H7 (cell line): ENCODE results near the gene PLXNA4. TPM values are rescaled to one million over a fixed set of nuclear protein-coding genes. Genes with fewer than 3 reads are reported as not detected.
A peak's percentile ranks its signal among the peaks of the same experiment; 100 is the strongest.

Experiments used
- DNase-seq: peaks from one replicate; pipeline ENCODE4 v3.0.0; 2012
- H3K27me3 ChIP-seq: 2 replicates; pipeline ENCODE4 v1.6.0; 2011; ENCODE audit warnings: mild to moderate bottlenecking, low read length; ENCODE audit not compliant: control insufficient read depth, insufficient read depth
- H3K36me3 ChIP-seq: replicated peaks from 2 replicates; pipeline ENCODE4 v1.5.1; 2011; ENCODE audit warnings: low read length; ENCODE audit not compliant: control insufficient read depth, insufficient read depth
- H3K4me3 ChIP-seq: 2 replicates; pipeline ENCODE4 v1.5.1; 2011; ENCODE audit warnings: low read depth, mild to moderate bottlenecking, control low read depth, low read length, moderate library complexity; ENCODE audit not compliant: insufficient read depth
- total RNA-seq: library from RNA; depleted of rRNA; stranded (reverse); fragments of >200 nt; shearing (Covaris generic); gene quantifications from 2 replicates; pipeline ENCODE4 v1.2.3, GENCODE V29; 2014

The PLXNA4 gene
- total RNA-seq, 1 experiment from 2014 or later: 1.0 TPM

DNA sequence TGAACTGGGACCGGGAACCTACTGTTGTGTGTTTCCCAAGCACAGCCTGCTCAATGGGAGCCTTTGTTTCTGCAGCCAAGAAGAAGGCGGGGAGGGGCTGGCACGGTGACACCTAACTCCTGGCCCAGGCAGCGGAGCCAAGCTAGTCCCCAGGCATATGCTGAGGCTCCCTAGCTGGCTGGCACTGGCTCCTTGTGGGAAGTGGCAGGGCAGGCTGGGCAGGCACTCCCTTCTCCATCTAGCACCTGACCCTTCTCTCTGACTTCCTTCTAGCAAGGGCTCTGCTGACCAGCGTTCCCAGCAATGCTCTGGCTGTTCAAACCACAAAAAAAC lies 325.0 kb downstream of the PLXNA4 start:
- DNase-seq: peak; percentile 58
- H3K36me3 ChIP-seq: no peaks in the 10 kb centered on the region
- H3K4me3 ChIP-seq: no peak overlapping the region
- H3K27me3 ChIP-seq: no peaks in the 10 kb centered on the region

- DNase-seq: no peak
These were observed 325.6 kb downstream of the PLXNA4 start for GRCh38 chr7:132250480-132251326.

GRCh38 chr7:132249256-132249971 lies 326.9 kb downstream of the PLXNA4 start:
- no peaks in the 10 kb centered on the region for H3K36me3 ChIP-seq
- no peaks in the 10 kb centered on the region for H3K27me3 ChIP-seq
- DNase-seq: peak; percentile 86
- H3K4me3 ChIP-seq: no peak overlapping the region

More at GRCh38 chr7:132250480-132251326, 325.6 kb downstream of the PLXNA4 start:
- Histone ChIP-seq H3K27me3 (no peaks in the 10 kb centered on the region), H3K36me3 (no peaks in the 10 kb centered on the region), H3K4me3 (no peak overlapping the region)

DNA sequence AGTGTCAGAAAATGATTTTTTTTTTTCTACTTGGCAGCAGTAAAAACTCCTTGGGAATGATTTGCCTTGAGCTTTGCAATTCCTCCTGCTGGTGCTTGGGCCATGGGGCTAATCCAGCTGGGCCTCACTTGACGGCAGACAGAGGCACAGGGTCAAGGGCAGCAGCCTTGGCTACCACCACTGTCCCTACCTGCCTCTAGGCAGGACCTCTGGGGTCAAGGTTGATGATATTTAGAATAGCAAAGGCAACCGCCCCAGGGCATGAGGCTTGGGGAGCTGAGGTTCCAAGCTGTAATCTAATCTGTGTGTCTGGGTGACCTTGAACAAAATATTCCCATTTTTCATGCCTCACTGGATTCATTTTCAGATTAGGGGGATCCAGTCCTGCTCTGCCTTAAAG lies 327.4 kb downstream of the PLXNA4 start:
- no peaks in the 10 kb centered on the region for H3K27me3 ChIP-seq
- no peak for DNase-seq
- H3K4me3 ChIP-seq: no peak overlapping the region

DNA sequence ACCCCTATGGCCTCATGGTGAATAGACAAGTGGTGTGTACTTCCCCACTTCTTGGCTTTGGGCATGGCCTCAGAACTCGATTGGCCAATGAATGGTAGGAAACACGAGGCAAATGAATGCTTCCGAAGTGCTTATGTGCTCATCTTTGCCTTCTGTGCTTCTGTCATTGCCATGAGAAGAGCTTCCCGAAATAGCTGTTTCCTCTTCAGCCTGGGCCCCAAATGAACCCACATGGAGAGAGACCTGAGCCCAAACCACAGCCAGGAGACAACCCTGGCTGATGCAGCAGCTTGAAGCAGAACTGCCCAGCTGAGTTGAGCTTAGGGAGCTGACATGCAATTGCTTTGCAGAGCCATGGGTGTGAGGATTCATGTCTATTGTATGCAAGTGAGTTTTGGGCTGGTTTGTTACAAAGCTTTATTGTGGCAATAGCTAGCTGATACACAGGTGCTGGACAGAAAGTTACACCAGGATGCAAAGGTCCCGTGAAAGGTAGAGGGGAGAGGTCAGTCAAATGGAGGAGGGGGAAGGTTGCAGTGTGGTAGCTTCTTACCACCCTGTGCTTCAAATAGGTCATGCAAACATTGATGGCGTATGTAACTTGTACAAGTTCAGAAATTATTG lies 328.2 kb downstream of the PLXNA4 start:
- Histone ChIP-seq H3K27me3 (no peaks in the 10 kb centered on the region), H3K4me3 (no peak overlapping the region), H3K36me3 (no peaks in the 10 kb centered on the region)
- DNase-seq: no peak

More for the DNA sequence above, 327.4 kb downstream of the PLXNA4 start:
- no peaks in the 10 kb centered on the region for H3K36me3 ChIP-seq

- Histone ChIP-seq H3K36me3 (no peaks in the 10 kb centered on the region), H3K27me3 (no peaks in the 10 kb centered on the region), H3K4me3 (no peak overlapping the region)
- DNase-seq: no peak
These were observed 329.7 kb downstream of the PLXNA4 start for GRCh38 chr7:132246591-132246990.

DNA sequence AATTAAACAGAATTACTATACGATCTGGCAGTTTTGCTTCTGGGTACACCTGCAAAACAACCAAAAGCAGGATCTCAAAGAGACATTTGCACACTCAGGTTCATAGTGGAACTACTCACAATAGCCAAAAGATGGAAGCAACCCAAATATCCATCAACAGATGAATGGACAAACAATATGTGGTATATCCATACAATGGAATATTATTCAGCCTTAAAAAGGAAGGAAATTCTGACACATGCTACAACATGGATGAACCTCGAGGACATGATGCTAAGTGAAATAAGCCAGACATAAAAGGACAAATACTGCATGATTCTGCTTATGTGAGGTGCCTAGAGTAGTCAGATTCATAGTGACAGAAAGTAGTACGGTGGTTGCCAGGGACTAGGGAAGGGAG lies 330.7 kb downstream of the PLXNA4 start:
- Histone ChIP-seq H3K4me3 (no peak overlapping the region), H3K27me3 (no peaks in the 10 kb centered on the region), H3K36me3 (no peaks in the 10 kb centered on the region)
- no peak for DNase-seq

DNA sequence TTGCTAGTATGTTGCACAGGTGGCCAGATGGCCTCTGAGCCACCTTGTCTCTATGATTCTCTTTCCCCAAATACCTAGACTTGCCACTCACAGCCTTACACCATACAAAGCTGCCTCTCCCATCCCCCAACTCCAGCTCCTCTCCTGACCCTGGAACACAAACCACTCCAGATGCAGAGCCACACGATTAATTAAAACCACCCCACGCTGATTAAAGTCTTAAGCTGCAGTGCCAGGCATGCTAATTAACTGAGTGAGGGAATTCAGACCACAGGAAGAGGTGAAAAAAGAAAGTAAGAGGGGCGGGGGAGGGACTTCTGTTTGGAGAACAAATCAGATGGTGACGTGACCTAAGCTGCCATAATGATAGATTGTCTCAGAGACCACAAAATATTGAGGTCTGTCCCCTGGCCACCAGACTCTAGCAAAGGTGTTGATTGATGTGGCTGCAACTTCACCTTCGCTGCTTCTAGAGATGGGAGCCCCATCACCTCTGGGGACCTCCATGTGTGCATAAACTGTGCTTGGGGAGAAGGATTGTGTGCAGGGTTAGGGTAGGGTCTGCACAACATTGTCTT lies 331.3 kb downstream of the PLXNA4 start:
- Histone ChIP-seq H3K4me3 (no peak overlapping the region), H3K36me3 (no peaks in the 10 kb centered on the region), H3K27me3 (no peaks in the 10 kb centered on the region)
- DNase-seq: no peak

- H3K4me3 ChIP-seq: no peak overlapping the region
- H3K36me3 ChIP-seq: no peaks in the 10 kb centered on the region
- DNase-seq: no peak
- H3K27me3 ChIP-seq: no peaks in the 10 kb centered on the region
These were observed 332.8 kb downstream of the PLXNA4 start for GRCh38 chr7:132243463-132243862.

DNA sequence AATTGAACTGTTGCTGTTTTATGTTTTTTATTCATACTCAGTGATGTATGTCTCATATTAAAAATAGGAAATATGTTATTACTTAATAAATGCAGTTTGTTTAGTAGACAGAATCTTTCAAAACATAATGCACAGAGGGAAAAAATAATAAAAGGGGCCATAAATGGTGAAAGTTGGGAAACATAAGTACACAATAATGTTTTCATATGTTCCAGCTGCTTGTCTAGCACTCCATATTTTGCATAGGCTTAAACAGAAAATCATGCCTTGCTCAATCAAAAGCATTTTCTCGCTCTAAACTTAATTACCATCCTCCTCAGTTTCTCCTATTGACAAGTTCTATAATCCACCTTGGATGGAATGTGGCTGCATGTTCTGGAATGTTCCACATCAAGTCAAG lies 333.2 kb downstream of the PLXNA4 start:
- no peaks in the 10 kb centered on the region for H3K27me3 ChIP-seq
- no peak for DNase-seq
- H3K4me3 ChIP-seq: no peak overlapping the region
- no peaks in the 10 kb centered on the region for H3K36me3 ChIP-seq

DNA sequence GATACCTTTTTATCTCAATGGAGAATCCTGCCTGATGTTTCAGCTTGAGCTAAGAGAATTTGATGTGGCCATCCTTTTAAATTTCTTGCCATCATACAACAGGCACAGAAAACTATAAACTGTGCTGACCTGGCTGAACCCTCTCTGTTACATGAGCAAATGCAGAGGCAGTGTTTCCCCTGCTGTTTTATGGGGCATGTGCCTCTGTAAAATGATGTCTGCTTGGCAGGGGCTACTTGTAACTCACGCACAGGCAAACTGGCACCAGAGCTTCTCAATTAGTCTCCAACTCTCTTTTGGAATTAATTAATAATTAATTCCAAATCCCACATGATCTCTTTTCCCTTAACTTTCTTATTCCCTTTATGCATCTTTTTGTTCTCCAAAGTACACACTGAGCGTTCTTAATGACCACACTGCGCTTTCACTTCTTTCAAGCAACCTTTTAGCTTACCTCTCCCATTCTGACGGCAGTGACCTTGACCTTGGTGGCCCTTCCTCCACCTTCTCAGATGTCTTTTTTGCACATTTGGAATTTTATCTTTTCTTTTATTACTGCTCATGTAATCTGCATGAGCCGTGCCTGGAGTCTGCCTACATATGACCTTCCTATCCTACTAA lies 334.0 kb downstream of the PLXNA4 start:
- DNase-seq: no peak
- Histone ChIP-seq H3K4me3 (no peak overlapping the region), H3K36me3 (no peaks in the 10 kb centered on the region), H3K27me3 (no peaks in the 10 kb centered on the region)

- Histone ChIP-seq H3K27me3 (no peaks in the 10 kb centered on the region), H3K36me3 (no peaks in the 10 kb centered on the region), H3K4me3 (no peak overlapping the region)
- no peak for DNase-seq
These were observed 335.3 kb downstream of the PLXNA4 start for GRCh38 chr7:132240821-132241422.

GRCh38 chr7:132240262-132240661 lies 336.0 kb downstream of the PLXNA4 start:
- Histone ChIP-seq H3K36me3 (no peaks in the 10 kb centered on the region), H3K27me3 (no peaks in the 10 kb centered on the region), H3K4me3 (no peak overlapping the region)
- DNase-seq: no peak

DNA sequence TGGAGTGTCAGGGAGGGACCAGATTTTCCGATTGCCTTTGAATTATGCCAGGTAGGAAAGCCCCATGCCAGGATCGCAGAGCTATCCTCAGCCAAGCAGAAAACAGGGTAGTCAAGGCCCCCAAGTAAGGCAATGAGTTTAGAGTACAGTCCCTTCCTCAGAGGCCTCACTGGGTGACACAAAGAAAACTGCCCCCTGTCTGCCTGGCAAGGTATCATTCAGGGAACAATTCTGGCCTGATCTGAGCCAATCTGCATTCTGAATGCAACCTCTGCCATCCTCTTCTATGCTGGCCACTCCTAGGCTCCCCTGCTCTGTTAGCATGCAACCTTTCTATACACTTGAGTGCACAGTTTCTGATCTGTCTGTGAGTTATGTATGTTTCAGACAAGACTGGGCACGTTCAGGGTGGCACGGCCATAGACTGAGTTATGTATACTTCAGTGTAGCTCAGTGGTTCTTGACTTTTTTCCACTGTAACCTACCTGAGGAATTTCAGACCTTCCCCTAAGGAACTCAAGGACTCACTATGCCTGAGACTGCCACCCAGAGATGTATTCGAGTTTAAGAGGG lies 336.8 kb downstream of the PLXNA4 start:
- no peaks in the 10 kb centered on the region for H3K36me3 ChIP-seq
- no peaks in the 10 kb centered on the region for H3K27me3 ChIP-seq
- no peak overlapping the region for H3K4me3 ChIP-seq
- peak; percentile 53 for DNase-seq
